A549 treated with Hydrocortisone at 1 μM for 4 hours (cell line): ENCODE data around the gene STK4. TPM values are rescaled to one million over a fixed set of nuclear protein-coding genes. Genes with fewer than 3 reads are reported as not detected.

Experiments used
- total RNA-seq: library from RNA; stranded (reverse); fragments of 200-300 nt; extraction: Qiagen RNA extraction; gene quantifications from 5 replicates; pipeline ENCODE4 v1.2.3, GENCODE V29; 2022

Gene STK4
- 11.1 to 16.9 TPM (median 13.4 TPM) in 5 replicates for total RNA-seq

GRCh38 chr20:44966030-44966961 lies at the start of gene STK4:
STK4 (plus strand) TSS chr20:44966512; CDS start chr20:44966569, 57 bp downstream.

GRCh38 chr20:44960103-44960852 lies 6.0 kb upstream of the STK4 start, which contains the start of gene TOMM34:
TOMM34 (minus strand) TSS chr20:44960397; CDS start chr20:44960333, 64 bp downstream.

GRCh38 chr20:45100563-45101245 lies 134.4 kb downstream of the STK4 start, which contains the start of gene KCNS1:
KCNS1 (minus strand) TSS chr20:45101127; CDS start chr20:45099236, 1,891 bp downstream.

GRCh38 chr20:45114465-45115385 lies 148.4 kb downstream of the STK4 start, which contains the start of gene WFDC5:
WFDC5 (minus strand) TSS chr20:45115174; CDS start chr20:45115083, 91 bp downstream.

GRCh38 chr20:45124365-45124764 lies 158.1 kb downstream of the STK4 start, which contains the start of gene WFDC12:
WFDC12 (minus strand) TSS chr20:45124465; CDS start chr20:45124447, 18 bp downstream.

Other genes with a start within 250 kb of the STK4 start
- gene KCNK15, start 220.6 kb upstream of the STK4 start, total RNA-seq = 0.31 to 0.72 TPM (median 0.53 TPM) in 5 replicates
- gene RIMS4, start 156.0 kb upstream of the STK4 start, total RNA-seq = 1.5 to 2.0 TPM (median 1.8 TPM) in 5 replicates
- 188 to 221 TPM (median 199 TPM) in 5 replicates for gene YWHAB, start 80.8 kb upstream of the STK4 start, total RNA-seq
- gene PABPC1L, start 56.5 kb upstream of the STK4 start, total RNA-seq = 12.6 to 16.8 TPM (median 15.4 TPM) in 5 replicates
- 38.2 to 44.5 TPM (median 42.0 TPM) in 5 replicates for gene TOMM34, start 6.1 kb upstream of the STK4 start, total RNA-seq
- not detected in 5 replicates for gene KCNS1, start 134.6 kb downstream of the STK4 start, total RNA-seq
- not detected in 5 replicates for gene WFDC5, start 148.7 kb downstream of the STK4 start, total RNA-seq
- gene WFDC12, start 158.0 kb downstream of the STK4 start, total RNA-seq = not detected in 5 replicates
- 2.3 to 5.0 TPM (median 2.9 TPM) in 5 replicates for gene PI3, start 208.4 kb downstream of the STK4 start, total RNA-seq
- not detected in 5 replicates for gene SEMG1, start 240.5 kb downstream of the STK4 start, total RNA-seq